ENCODE data around the gene SPATA16. TPM values are rescaled to one million over a fixed set of nuclear protein-coding genes. Genes with fewer than 3 reads are reported as not detected.
"Not testable (repeated sequence)": the region's sequence is repeated elsewhere in the genome, so short reads cannot be mapped to it uniquely, and the experiment has no call there.

Gene SPATA16
- total RNA-seq, 1 donor from 2014 or later = 0.48 TPM

- DNase-seq (ENCODE audit: low spot score) = no peak
Observed at GRCh38 chr3:173065543-173065981, 75.5 kb downstream of the SPATA16 start.

- DNase-seq (ENCODE audit: low spot score) = no peak
Observed at GRCh38 chr3:173064631-173065030, 76.4 kb downstream of the SPATA16 start.

GRCh38 chr3:173058229-173058628 lies 82.8 kb downstream of the SPATA16 start:
- no peak for DNase-seq (ENCODE audit: low spot score)

- DNase-seq (ENCODE audit: low spot score) = no peak
Observed at GRCh38 chr3:173055228-173055933, 85.7 kb downstream of the SPATA16 start.

- DNase-seq (ENCODE audit: low spot score) = no peak
Observed at GRCh38 chr3:173049360-173049759, 91.7 kb downstream of the SPATA16 start.

- DNase-seq (ENCODE audit: low spot score) = no peak
Observed at GRCh38 chr3:173045770-173046382, 95.2 kb downstream of the SPATA16 start.

GRCh38 chr3:173044998-173045397 lies 96.0 kb downstream of the SPATA16 start:
- no peak for DNase-seq (ENCODE audit: low spot score)

GRCh38 chr3:173043757-173044156 lies 97.3 kb downstream of the SPATA16 start:
- no peak for DNase-seq (ENCODE audit: low spot score)

GRCh38 chr3:173038484-173038871 lies 102.6 kb downstream of the SPATA16 start:
- no peak for DNase-seq (ENCODE audit: low spot score)

- DNase-seq (ENCODE audit: low spot score) = no peak
Observed at GRCh38 chr3:173037840-173038483, 103.1 kb downstream of the SPATA16 start.

- DNase-seq (ENCODE audit: low spot score) = no peak
Observed at GRCh38 chr3:173030273-173030672, 110.8 kb downstream of the SPATA16 start.

- no peak for DNase-seq (ENCODE audit: low spot score)
Observed at GRCh38 chr3:173028351-173028750, 112.7 kb downstream of the SPATA16 start.

GRCh38 chr3:173027429-173027828 lies 113.6 kb downstream of the SPATA16 start:
- no peak for DNase-seq (ENCODE audit: low spot score)

GRCh38 chr3:173025941-173026340 lies 115.1 kb downstream of the SPATA16 start:
- no peak for DNase-seq (ENCODE audit: low spot score)

GRCh38 chr3:173021547-173022185 lies 119.4 kb downstream of the SPATA16 start:
- DNase-seq (ENCODE audit: low spot score) = no peak

- DNase-seq (ENCODE audit: low spot score) = not testable (repeated sequence)
Observed at GRCh38 chr3:173020128-173020527, 120.9 kb downstream of the SPATA16 start.

- no peak for DNase-seq (ENCODE audit: low spot score)
Observed at GRCh38 chr3:173019378-173019777, 121.7 kb downstream of the SPATA16 start.

GRCh38 chr3:173018758-173019157 lies 122.3 kb downstream of the SPATA16 start:
- DNase-seq (ENCODE audit: low spot score) = no peak

GRCh38 chr3:173013219-173013832 lies 127.7 kb downstream of the SPATA16 start:
- no peak for DNase-seq (ENCODE audit: low spot score)

GRCh38 chr3:173009410-173009809 lies 131.6 kb downstream of the SPATA16 start:
- no peak for DNase-seq (ENCODE audit: low spot score)

- no peak for DNase-seq (ENCODE audit: low spot score)
Observed at GRCh38 chr3:173008978-173009377, 132.1 kb downstream of the SPATA16 start.
